Upper lobe of right lung (tissue), 1 donor: ENCODE results near the gene CRYL1. TPM values are rescaled to one million over a fixed set of nuclear protein-coding genes. Genes with fewer than 3 reads are reported as not detected.
A peak's percentile ranks its signal among the peaks of the same experiment; 100 is the strongest.

Experiments
- ATAC-seq: fragments of 200-7000 bp; cut with Tn5 transposase; one replicate; pipeline ENCODE4 v1.9.1; 2020; ENCODE audit warnings: mild to moderate bottlenecking, moderate library complexity
- DNase-seq: peaks from one replicate; pipeline ENCODE4 v3.0.0-alpha.2; 2020
- H3K27ac ChIP-seq: fragments of 200-600 bp; one replicate; pipeline ENCODE4 v1.8.0; 2022
- H3K27me3 ChIP-seq: fragments of 200-600 bp; one replicate; pipeline ENCODE4 v1.8.0; 2022; ENCODE audit warnings: mild to moderate bottlenecking
- H3K36me3 ChIP-seq: fragments of 200-600 bp; one replicate; pipeline ENCODE4 v1.8.0; 2022
- H3K4me1 ChIP-seq: fragments of 200-600 bp; one replicate; pipeline ENCODE4 v1.8.0; 2022
- H3K4me3 ChIP-seq: fragments of 200-600 bp; one replicate; pipeline ENCODE4 v1.8.0; 2022; ENCODE audit warnings: mild to moderate bottlenecking
- H3K9me3 ChIP-seq: fragments of 200-600 bp; one replicate; pipeline ENCODE4 v1.8.0; 2022
- intact Hi-C: fragments of 100-400 bp; cut with DNase I; formaldehyde crosslinking; loops from one replicate; pipeline ENCODE4 v1.11.0; 2022
- total RNA-seq: library from RNA; stranded (reverse); fragmentation: NEBNext Ultra II Directional; extraction: Animal tissue kit (Norgen Biotek cat#: 25700); gene quantifications from one replicate; pipeline ENCODE4 v1.2.1, GENCODE V29; 2021
- TF ChIP-seq, protein P1 (sequence below): fragments of 200-600 bp; IDR thresholded peaks from one replicate; pipeline ENCODE4 v1.8.0; 2022; ENCODE audit warnings: antibody characterized with exemption
- donor health status: DM: no; HTN: yes; CAD: no; lungs with severe emphysema.

The CRYL1 gene
- total RNA-seq, 1 donor from 2014 or later, result 28.5 TPM

DNA sequence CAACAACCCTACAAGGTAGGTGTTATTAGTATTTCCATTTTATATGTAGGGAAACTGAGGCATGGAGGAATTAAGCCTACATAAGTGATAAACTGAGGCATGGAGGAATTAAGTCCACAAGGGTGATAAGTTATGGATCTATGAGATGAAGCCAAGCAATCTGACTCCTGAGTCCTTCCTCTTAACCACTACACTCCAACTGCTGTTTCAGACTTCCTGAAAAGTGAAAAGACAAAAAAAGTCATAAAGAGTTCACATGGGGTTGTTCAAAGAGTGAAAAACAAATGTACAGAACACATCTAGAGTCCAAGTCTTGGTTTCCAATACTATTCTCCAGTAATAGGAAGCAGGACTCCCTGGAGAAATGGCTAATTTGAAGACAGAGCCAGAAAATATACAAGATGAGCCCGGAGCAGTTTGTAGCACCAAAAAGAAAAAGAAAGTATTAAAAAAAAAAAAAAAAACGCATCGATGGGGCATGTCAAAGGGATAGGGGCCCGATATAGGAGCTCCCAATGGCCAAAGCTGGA, 12.1 kb downstream of the CRYL1 start:
- Histone ChIP-seq H3K27ac (no peak overlapping the region), H3K9me3 (no peaks in the 10 kb centered on the region), H3K4me3 (no peak overlapping the region), H3K27me3 (no peaks in the 10 kb centered on the region), H3K36me3 (peaks cover 19% of the 10 kb centered on the region), H3K4me1 (no peaks in the 10 kb centered on the region)
- ATAC-seq, result no peak
- intact Hi-C loops, result no loop called here
- TF ChIP-seq, protein P1, sequence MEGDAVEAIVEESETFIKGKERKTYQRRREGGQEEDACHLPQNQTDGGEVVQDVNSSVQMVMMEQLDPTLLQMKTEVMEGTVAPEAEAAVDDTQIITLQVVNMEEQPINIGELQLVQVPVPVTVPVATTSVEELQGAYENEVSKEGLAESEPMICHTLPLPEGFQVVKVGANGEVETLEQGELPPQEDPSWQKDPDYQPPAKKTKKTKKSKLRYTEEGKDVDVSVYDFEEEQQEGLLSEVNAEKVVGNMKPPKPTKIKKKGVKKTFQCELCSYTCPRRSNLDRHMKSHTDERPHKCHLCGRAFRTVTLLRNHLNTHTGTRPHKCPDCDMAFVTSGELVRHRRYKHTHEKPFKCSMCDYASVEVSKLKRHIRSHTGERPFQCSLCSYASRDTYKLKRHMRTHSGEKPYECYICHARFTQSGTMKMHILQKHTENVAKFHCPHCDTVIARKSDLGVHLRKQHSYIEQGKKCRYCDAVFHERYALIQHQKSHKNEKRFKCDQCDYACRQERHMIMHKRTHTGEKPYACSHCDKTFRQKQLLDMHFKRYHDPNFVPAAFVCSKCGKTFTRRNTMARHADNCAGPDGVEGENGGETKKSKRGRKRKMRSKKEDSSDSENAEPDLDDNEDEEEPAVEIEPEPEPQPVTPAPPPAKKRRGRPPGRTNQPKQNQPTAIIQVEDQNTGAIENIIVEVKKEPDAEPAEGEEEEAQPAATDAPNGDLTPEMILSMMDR, result no peak
- DNase-seq, result no peak

GRCh38 chr13:20512042-20512683, 13.5 kb downstream of the CRYL1 start:
- intact Hi-C loops, result no loop called here
- DNase-seq (no peak), ATAC-seq (no peak)
- H3K9me3 ChIP-seq, result no peaks in the 10 kb centered on the region
- TF ChIP-seq, protein P1, result no peak
- no peaks in the 10 kb centered on the region for H3K4me1 ChIP-seq
- no peak overlapping the region for H3K4me3 ChIP-seq
- H3K27ac ChIP-seq, result no peak overlapping the region
- peaks cover 19% of the 10 kb centered on the region for H3K36me3 ChIP-seq
- H3K27me3 ChIP-seq, result no peaks in the 10 kb centered on the region

GRCh38 chr13:20506696-20507095, 19.0 kb downstream of the CRYL1 start:
- no peaks in the 10 kb centered on the region for H3K27me3 ChIP-seq
- H3K36me3 ChIP-seq, result peaks cover 16% of the 10 kb centered on the region
- H3K9me3 ChIP-seq, result no peaks in the 10 kb centered on the region
- DNase-seq (no peak), ATAC-seq (no peak)
- intact Hi-C loops, result no loop called here
- no peak overlapping the region for H3K4me3 ChIP-seq
- peaks cover 5% of the 10 kb centered on the region for H3K4me1 ChIP-seq
- no peak overlapping the region for H3K27ac ChIP-seq
- TF ChIP-seq, protein P1, result no peak

GRCh38 chr13:20505405-20506366, 20.0 kb downstream of the CRYL1 start:
- DNase-seq (no peak), ATAC-seq (peak; percentile 31)
- Histone ChIP-seq H3K27ac (no peak overlapping the region), H3K4me3 (no peak overlapping the region), H3K9me3 (no peaks in the 10 kb centered on the region), H3K27me3 (no peaks in the 10 kb centered on the region), H3K36me3 (peaks cover 6% of the 10 kb centered on the region), H3K4me1 (peaks cover 5% of the 10 kb centered on the region)
- TF ChIP-seq, protein P1, result no peak
- intact Hi-C loops, result no loop called here

DNA sequence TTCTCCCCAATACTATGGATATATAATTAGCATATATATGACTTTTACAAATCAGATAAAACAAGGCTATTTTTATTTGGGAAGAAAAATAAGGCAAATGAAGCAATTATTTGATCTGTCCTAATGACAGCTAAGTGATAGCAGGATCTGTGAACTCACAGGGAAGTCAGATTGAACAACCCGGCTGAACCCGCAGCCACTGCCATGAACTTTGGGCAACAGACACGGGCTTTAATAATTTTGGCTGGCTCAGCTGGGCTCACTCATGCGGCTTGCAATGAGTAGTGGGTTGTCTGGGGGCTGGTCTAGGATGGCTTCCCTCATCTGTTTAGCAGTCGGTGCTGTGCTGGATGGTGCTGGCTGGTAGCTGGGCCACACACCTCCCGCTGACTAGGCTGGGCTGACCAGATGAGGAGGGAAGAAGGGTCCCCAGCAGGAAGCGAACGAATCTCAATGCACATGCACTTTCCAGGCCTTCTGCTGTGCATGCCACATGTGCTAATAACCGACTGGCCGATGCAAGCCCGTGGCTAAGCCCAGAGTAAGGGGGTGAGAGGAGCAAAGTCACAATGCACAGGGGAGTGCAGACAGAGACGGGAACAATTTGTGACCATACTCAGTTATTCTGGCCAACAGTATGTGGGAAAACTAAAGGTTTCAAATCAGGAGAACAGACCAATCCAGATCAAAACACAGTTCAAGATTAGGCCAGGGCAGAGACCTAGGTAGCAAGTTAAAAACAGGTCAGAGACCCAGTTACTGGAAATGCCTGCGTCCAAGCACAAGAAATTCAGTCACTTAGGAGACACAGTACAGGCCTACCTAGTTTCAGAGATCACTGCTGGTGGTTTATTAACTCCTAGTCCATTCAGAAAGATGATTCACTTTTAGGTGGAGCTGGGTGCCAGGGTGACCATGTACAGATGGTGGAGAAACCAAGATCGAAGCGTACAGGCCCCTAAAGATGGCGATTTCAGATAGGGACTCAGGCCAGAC, 22.3 kb downstream of the CRYL1 start:
- peaks cover 5% of the 10 kb centered on the region for H3K4me1 ChIP-seq
- TF ChIP-seq, protein P1, result no peak
- peaks cover 3% of the 10 kb centered on the region for H3K36me3 ChIP-seq
- intact Hi-C loops, result no loop called here
- no peak overlapping the region for H3K27ac ChIP-seq
- H3K27me3 ChIP-seq, result no peaks in the 10 kb centered on the region
- H3K9me3 ChIP-seq, result no peaks in the 10 kb centered on the region
- ATAC-seq (no peak), DNase-seq (no peak)
- H3K4me3 ChIP-seq, result no peak overlapping the region
